ENCODE data around the gene ADIRF. TPM values are rescaled to one million over a fixed set of nuclear protein-coding genes. Genes with fewer than 3 reads are reported as not detected.

ADIRF gene
- total RNA-seq, 1 donor from 2014 or later = not detected

GRCh38 chr10:86970162-86970981 lies 2.1 kb downstream of the ADIRF start:
- peak; percentile 76 for DNase-seq
- Mint-ChIP-seq H3K27me3 (ENCODE audit: unreplicated experiment) (peaks cover 18% of the 10 kb centered on the region), H3K4me1 (ENCODE audit: low read depth, unreplicated experiment) (peaks cover 25% of the 10 kb centered on the region), H3K27ac (ENCODE audit: unreplicated experiment) (peak overlapping the region; percentile 87), H3K9me3 (ENCODE audit: unreplicated experiment) (peaks cover 14% of the 10 kb centered on the region), H3K4me3 (ENCODE audit: unreplicated experiment) (peak overlapping the region; percentile 80), H3K36me3 (ENCODE audit: unreplicated experiment) (no peaks in the 10 kb centered on the region)
- TF ChIP-seq CTCF (IDR thresholded peaks at IDR 0.05; ENCODE audit: partially characterized antibody, unreplicated experiment) = no peak

- Mint-ChIP-seq H3K36me3 (ENCODE audit: unreplicated experiment) (no peaks in the 10 kb centered on the region), H3K9me3 (ENCODE audit: unreplicated experiment) (peaks cover 13% of the 10 kb centered on the region), H3K4me1 (ENCODE audit: low read depth, unreplicated experiment) (peaks cover 20% of the 10 kb centered on the region), H3K27me3 (ENCODE audit: unreplicated experiment) (peaks cover 18% of the 10 kb centered on the region), H3K4me3 (ENCODE audit: unreplicated experiment) (peak overlapping the region; percentile 80), H3K27ac (ENCODE audit: unreplicated experiment) (peak overlapping the region; percentile 87)
- TF ChIP-seq CTCF (IDR thresholded peaks at IDR 0.05; ENCODE audit: partially characterized antibody, unreplicated experiment) = no peak
- DNase-seq = no peak
These were observed 2.6 kb downstream of the ADIRF start for GRCh38 chr10:86970982-86971231.

GRCh38 chr10:86971232-86971991 lies 3.1 kb downstream of the ADIRF start:
- Mint-ChIP-seq H3K36me3 (ENCODE audit: unreplicated experiment) (no peaks in the 10 kb centered on the region), H3K27ac (ENCODE audit: unreplicated experiment) (peak overlapping the region; percentile 80), H3K27me3 (ENCODE audit: unreplicated experiment) (peaks cover 15% of the 10 kb centered on the region), H3K9me3 (ENCODE audit: unreplicated experiment) (peaks cover 10% of the 10 kb centered on the region), H3K4me3 (ENCODE audit: unreplicated experiment) (peak overlapping the region; percentile 88), H3K4me1 (ENCODE audit: low read depth, unreplicated experiment) (peaks cover 16% of the 10 kb centered on the region)
- TF ChIP-seq CTCF (IDR thresholded peaks at IDR 0.05; ENCODE audit: partially characterized antibody, unreplicated experiment) = no peak
- DNase-seq = peak; percentile 65

- peaks cover 6% of the 10 kb centered on the region for H3K4me1 Mint-ChIP-seq (ENCODE audit: low read depth, unreplicated experiment)
- H3K27me3 Mint-ChIP-seq (ENCODE audit: unreplicated experiment) = peaks cover 11% of the 10 kb centered on the region
- peaks cover 9% of the 10 kb centered on the region for H3K9me3 Mint-ChIP-seq (ENCODE audit: unreplicated experiment)
- TF ChIP-seq CTCF (IDR thresholded peaks at IDR 0.05; ENCODE audit: partially characterized antibody, unreplicated experiment) = no peak
- peak overlapping the region; percentile 28 for H3K4me3 Mint-ChIP-seq (ENCODE audit: unreplicated experiment)
- no peak for DNase-seq
- H3K27ac Mint-ChIP-seq (ENCODE audit: unreplicated experiment) = no peak overlapping the region
- H3K36me3 Mint-ChIP-seq (ENCODE audit: unreplicated experiment) = no peaks in the 10 kb centered on the region
These were observed 4.5 kb downstream of the ADIRF start for GRCh38 chr10:86972613-86973380.

Measured in glutamatergic neuron (in vitro differentiated cells).